Caco-2 (cell line): ENCODE results near the gene KRTAP29-1. TPM values are rescaled to one million over a fixed set of nuclear protein-coding genes. Genes with fewer than 3 reads are reported as not detected.

Source experiments
- BruUV-seq: library from RNA; stranded (reverse); fragments of 400-500 nt; replicated peaks from 2 replicates; lab custom pipeline; 2021; lab: Mats Ljungman, UMichigan
- CTCF ChIA-PET: fragments of 300-600 bp; sonication (Branson Sonifier 250); formaldehyde crosslinking; loops from one replicate; lab custom pipeline; 2022; ENCODE audit warnings: antibody characterized with exemption; lab: Charles Lee
- POLR2A ChIA-PET: fragments of 300-600 bp; sonication (Branson Sonifier 250); formaldehyde crosslinking; loops from one replicate; lab custom pipeline; 2022; ENCODE audit warnings: antibody characterized with exemption; lab: Charles Lee
- DNase-seq, 2 experiments: peaks; one replicate each; pipeline versions ENCODE4 v3.0.0 to v3.0.0-alpha.2; 2020 to 2022
- H3K27me3 ChIP-seq: replicated peaks from 2 replicates; pipeline ENCODE4 v1.6.0; 2011; ENCODE audit warnings: low read length; ENCODE audit not compliant: control insufficient read depth, insufficient read depth
- H3K36me3 ChIP-seq: 2 replicates; pipeline ENCODE4 v1.5.1; 2011; ENCODE audit warnings: low read length; ENCODE audit not compliant: control insufficient read depth, insufficient read depth
- H3K4me1 ChIP-seq: fragments of 250-450 bp; sonication (Bioruptor Pico); 2 replicates; pipeline ENCODE4 v1.5.1; 2020; ENCODE audit warnings: mild to moderate bottlenecking
- H3K4me3 ChIP-seq: 2 replicates; pipeline ENCODE4 v1.5.1; 2011; ENCODE audit warnings: low read depth, mild to moderate bottlenecking, control low read depth, low read length
- H3K9me3 ChIP-seq: fragments of 250-450 bp; sonication (Bioruptor Pico); 2 replicates; pipeline ENCODE4 v1.5.1; 2020; ENCODE audit warnings: mild to moderate bottlenecking, moderate library complexity
- H3K27ac Mint-ChIP-seq: one replicate; pipeline ENCODE4 v1.8.0; 2022; ENCODE audit warnings: mixed read lengths; ENCODE audit not compliant: unreplicated experiment
- H3K27me3 Mint-ChIP-seq: one replicate; pipeline ENCODE4 v1.8.0; 2022; ENCODE audit warnings: mixed read lengths; ENCODE audit not compliant: insufficient read depth, unreplicated experiment
- H3K36me3 Mint-ChIP-seq: one replicate; pipeline ENCODE4 v1.8.0; 2022; ENCODE audit warnings: mild to moderate bottlenecking, mixed read lengths; ENCODE audit not compliant: insufficient read depth, unreplicated experiment
- H3K4me1 Mint-ChIP-seq: one replicate; pipeline ENCODE4 v1.8.0; 2022; ENCODE audit warnings: low read depth, mixed read lengths; ENCODE audit not compliant: unreplicated experiment
- H3K4me3 Mint-ChIP-seq: one replicate; pipeline ENCODE4 v1.8.0; 2022; ENCODE audit warnings: mild to moderate bottlenecking, moderate library complexity, mixed read lengths; ENCODE audit not compliant: unreplicated experiment
- H3K9me3 Mint-ChIP-seq: one replicate; pipeline ENCODE4 v1.8.0; 2022; ENCODE audit warnings: mixed read lengths; ENCODE audit not compliant: unreplicated experiment
- intact Hi-C: fragments of 100-400 bp; cut with micrococcal nuclease; formaldehyde crosslinking; loops from one replicate; pipeline ENCODE4 v1.10.0; 2022; ENCODE audit not compliant: unreplicated experiment
- total RNA-seq: library from RNA; stranded (reverse); gene quantifications from 2 replicates; pipeline ENCODE4 v1.2.3, GENCODE V29; 2022
- TF ChIP-seq, protein P1 (sequence below), 2 experiments: fragments of 200-600 bp in 1 of 2; IDR thresholded peaks; 1 replicate in 1 of 2; 2 replicates in 1 of 2; pipeline versions ENCODE4 v1.5.1 to v1.8.0; 2011 to 2022; ENCODE audit warnings: antibody characterized with exemption in 1 of 2, control low read depth in 1 of 2, inconsistent platforms in 1 of 2, low read depth in 1 of 2, low read length in 1 of 2, mild to moderate bottlenecking in 1 of 2, moderate library complexity in 1 of 2; ENCODE audit not compliant: insufficient read depth in 1 of 2, severe bottlenecking in 1 of 2, unreplicated experiment in 1 of 2

Gene KRTAP29-1
- total RNA-seq, 1 experiment from 2014 or later, result not detected

DNA sequence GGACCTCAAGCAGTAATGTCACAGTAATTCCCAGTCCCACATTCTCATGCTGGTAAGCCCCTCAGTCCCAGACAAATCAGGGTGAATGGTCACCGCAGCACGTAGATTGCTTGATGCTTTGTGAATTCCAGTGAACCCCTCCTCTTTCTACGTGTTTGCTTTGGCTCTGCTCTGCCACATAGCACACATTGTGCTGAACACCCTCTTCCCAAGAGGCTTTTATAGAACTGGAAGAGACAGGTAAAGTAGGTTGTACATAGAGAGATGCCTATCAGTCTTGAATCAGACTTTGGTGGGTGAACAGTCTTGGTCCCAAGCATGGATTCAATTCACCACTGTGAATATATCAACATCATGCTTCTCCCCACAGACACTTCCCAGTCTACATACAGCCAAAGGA, 38.1 kb downstream of the KRTAP29-1 start:
- H3K27me3 ChIP-seq, result no peaks in the 10 kb centered on the region
- no peak for DNase-seq
- H3K4me1 Mint-ChIP-seq, result no peaks in the 10 kb centered on the region
- H3K27me3 Mint-ChIP-seq, result no peaks in the 10 kb centered on the region
- intact Hi-C loops, result no loop called here
- no TSS peak for BruUV-seq
- CTCF ChIA-PET, result no interaction called here
- 0 out of 2 replicates have a peak, but pooled peaks cover 4% of the 10 kb centered on the region for H3K9me3 ChIP-seq
- no peak overlapping the region for H3K4me3 Mint-ChIP-seq
- no peak overlapping the region for H3K27ac Mint-ChIP-seq
- H3K36me3 Mint-ChIP-seq, result no peaks in the 10 kb centered on the region
- TF ChIP-seq, protein P1, sequence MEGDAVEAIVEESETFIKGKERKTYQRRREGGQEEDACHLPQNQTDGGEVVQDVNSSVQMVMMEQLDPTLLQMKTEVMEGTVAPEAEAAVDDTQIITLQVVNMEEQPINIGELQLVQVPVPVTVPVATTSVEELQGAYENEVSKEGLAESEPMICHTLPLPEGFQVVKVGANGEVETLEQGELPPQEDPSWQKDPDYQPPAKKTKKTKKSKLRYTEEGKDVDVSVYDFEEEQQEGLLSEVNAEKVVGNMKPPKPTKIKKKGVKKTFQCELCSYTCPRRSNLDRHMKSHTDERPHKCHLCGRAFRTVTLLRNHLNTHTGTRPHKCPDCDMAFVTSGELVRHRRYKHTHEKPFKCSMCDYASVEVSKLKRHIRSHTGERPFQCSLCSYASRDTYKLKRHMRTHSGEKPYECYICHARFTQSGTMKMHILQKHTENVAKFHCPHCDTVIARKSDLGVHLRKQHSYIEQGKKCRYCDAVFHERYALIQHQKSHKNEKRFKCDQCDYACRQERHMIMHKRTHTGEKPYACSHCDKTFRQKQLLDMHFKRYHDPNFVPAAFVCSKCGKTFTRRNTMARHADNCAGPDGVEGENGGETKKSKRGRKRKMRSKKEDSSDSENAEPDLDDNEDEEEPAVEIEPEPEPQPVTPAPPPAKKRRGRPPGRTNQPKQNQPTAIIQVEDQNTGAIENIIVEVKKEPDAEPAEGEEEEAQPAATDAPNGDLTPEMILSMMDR (IDR thresholded peaks at IDR 0.05; ENCODE audit: insufficient read depth in 1 of 2, low read depth in 1 of 2, low read length in 1 of 2, severe bottlenecking in 1 of 2, unreplicated experiment in 1 of 2), result no peak
- POLR2A ChIA-PET, result no interaction called here
- H3K9me3 Mint-ChIP-seq, result no peaks in the 10 kb centered on the region
- H3K4me3 ChIP-seq, result no peak overlapping the region
- H3K4me1 ChIP-seq, result no peaks in the 10 kb centered on the region
- H3K36me3 ChIP-seq, result no peaks in the 10 kb centered on the region

DNA sequence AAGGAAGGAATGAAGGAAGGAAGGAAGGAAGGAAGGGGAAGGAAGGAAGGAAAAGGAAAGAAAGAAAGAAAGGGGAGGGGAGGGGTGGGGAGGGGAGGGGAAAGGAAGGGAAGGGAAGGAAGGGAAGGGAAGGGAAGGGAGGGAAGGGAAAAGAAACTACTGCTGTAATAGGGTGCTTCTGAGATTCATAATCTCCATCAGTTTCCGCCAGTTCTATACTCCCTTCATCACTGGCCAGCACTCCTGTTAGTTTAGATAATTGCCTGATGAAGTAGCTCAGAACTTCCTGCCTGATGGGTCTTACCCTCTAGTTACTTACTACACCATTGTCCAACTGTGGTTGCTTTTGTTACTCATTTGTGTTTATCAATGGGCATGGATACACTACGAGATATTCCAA, 39.4 kb downstream of the KRTAP29-1 start:
- CTCF ChIA-PET, result no interaction called here
- no TSS peak for BruUV-seq
- H3K27me3 Mint-ChIP-seq, result no peaks in the 10 kb centered on the region
- no peak overlapping the region for H3K4me3 Mint-ChIP-seq
- no peaks in the 10 kb centered on the region for H3K27me3 ChIP-seq
- no peaks in the 10 kb centered on the region for H3K36me3 Mint-ChIP-seq
- intact Hi-C loops, result no loop called here
- POLR2A ChIA-PET, result no interaction called here
- no peaks in the 10 kb centered on the region for H3K36me3 ChIP-seq
- no peaks in the 10 kb centered on the region for H3K4me1 ChIP-seq
- no peak for DNase-seq
- H3K27ac Mint-ChIP-seq, result no peak overlapping the region
- H3K9me3 Mint-ChIP-seq, result no peaks in the 10 kb centered on the region
- TF ChIP-seq, protein P1 (IDR thresholded peaks at IDR 0.05; ENCODE audit: insufficient read depth in 1 of 2, low read depth in 1 of 2, low read length in 1 of 2, severe bottlenecking in 1 of 2, unreplicated experiment in 1 of 2), result no peak
- H3K9me3 ChIP-seq, result 0 out of 2 replicates have a peak, but pooled peaks cover 4% of the 10 kb centered on the region
- H3K4me1 Mint-ChIP-seq, result no peaks in the 10 kb centered on the region
- no peak overlapping the region for H3K4me3 ChIP-seq

- Mint-ChIP-seq H3K27ac (no peak overlapping the region), H3K4me3 (no peak overlapping the region), H3K36me3 (no peaks in the 10 kb centered on the region), H3K4me1 (peaks cover 6% of the 10 kb centered on the region), H3K27me3 (peaks cover 4% of the 10 kb centered on the region), H3K9me3 (no peaks in the 10 kb centered on the region)
- H3K36me3 ChIP-seq, result no peaks in the 10 kb centered on the region
- no peaks in the 10 kb centered on the region; the same call in 1 of the 2 replicates for H3K27me3 ChIP-seq
- no peaks in the 10 kb centered on the region for H3K4me1 ChIP-seq
- H3K4me3 ChIP-seq, result no peak overlapping the region
- no peak for DNase-seq
- ChIA-PET POLR2A (no interaction called here), CTCF (no interaction called here)
- BruUV-seq, result no TSS peak
- intact Hi-C loops, result no loop called here
- TF ChIP-seq, protein P1 (IDR thresholded peaks at IDR 0.05; ENCODE audit: insufficient read depth in 1 of 2, low read depth in 1 of 2, low read length in 1 of 2, severe bottlenecking in 1 of 2, unreplicated experiment in 1 of 2), result no peak
- H3K9me3 ChIP-seq, result 0 out of 2 replicates have a peak, but pooled peaks cover 4% of the 10 kb centered on the region
These were observed 44.2 kb downstream of the KRTAP29-1 start for GRCh38 chr17:41258406-41258805.
